Activated naive CD4-positive, alpha-beta T cell treated with anti-CD3 and anti-CD28 coated beads for 36 hours (primary cell): ENCODE measurements around the gene SHC3. TPM values are rescaled to one million over a fixed set of nuclear protein-coding genes. Genes with fewer than 3 reads are reported as not detected.

Source experiments
- CTCF ChIA-PET: fragments of 350-600 bp; sonication (Branson Sonifier 250); formaldehyde crosslinking; loops from one replicate; lab custom pipeline; 2021; ENCODE audit warnings: antibody characterized with exemption; lab: Charles Lee
- DNase-seq: peaks from one replicate; pipeline ENCODE4 v3.0.0-alpha.2; 2020
- H3K27ac Mint-ChIP-seq: one replicate; pipeline ENCODE4 v1.8.0; 2021; ENCODE audit warnings: mild to moderate bottlenecking, mixed read lengths
- H3K27me3 Mint-ChIP-seq: one replicate; pipeline ENCODE4 v1.8.0; 2021; ENCODE audit warnings: low read depth, mixed read lengths
- H3K36me3 Mint-ChIP-seq: one replicate; pipeline ENCODE4 v1.8.0; 2021; ENCODE audit warnings: low read depth, mixed read lengths
- H3K4me1 Mint-ChIP-seq: one replicate; pipeline ENCODE4 v1.8.0; 2021; ENCODE audit warnings: low read depth, mixed read lengths
- H3K4me3 Mint-ChIP-seq: one replicate; pipeline ENCODE4 v1.8.0; 2021; ENCODE audit warnings: mild to moderate bottlenecking, moderate library complexity, mixed read lengths
- H3K9me3 Mint-ChIP-seq: one replicate; pipeline ENCODE4 v1.8.0; 2021; ENCODE audit warnings: mixed read lengths
- intact Hi-C: fragments of 100-400 bp; cut with micrococcal nuclease; formaldehyde crosslinking; loops from one replicate; pipeline ENCODE4 v1.15.1; 2023
- total RNA-seq, 2 experiments: library from RNA; stranded (reverse); gene quantifications; one replicate each; pipeline ENCODE4 v1.2.3, GENCODE V29; 2021

The SHC3 gene
- total RNA-seq, 2 experiments from 2014 or later, result not detected

GRCh38 chr9:88959727-88960469, 218.7 kb downstream of the SHC3 start:
- CTCF ChIA-PET, result no interaction called here
- Mint-ChIP-seq H3K4me1 (no peaks in the 10 kb centered on the region), H3K9me3 (no peaks in the 10 kb centered on the region), H3K27me3 (peaks cover 11% of the 10 kb centered on the region), H3K27ac (no peak overlapping the region), H3K4me3 (no peak overlapping the region), H3K36me3 (no peaks in the 10 kb centered on the region)
- intact Hi-C loops, result no loop called here
- DNase-seq, result no peak

GRCh38 chr9:88957526-88957925, 221.1 kb downstream of the SHC3 start:
- no peak overlapping the region for H3K27ac Mint-ChIP-seq
- CTCF ChIA-PET, result no interaction called here
- no peak overlapping the region for H3K4me3 Mint-ChIP-seq
- peaks cover 14% of the 10 kb centered on the region for H3K27me3 Mint-ChIP-seq
- DNase-seq, result no peak
- intact Hi-C loops, result no loop called here
- H3K36me3 Mint-ChIP-seq, result no peaks in the 10 kb centered on the region
- H3K9me3 Mint-ChIP-seq, result no peaks in the 10 kb centered on the region
- peaks cover 3% of the 10 kb centered on the region for H3K4me1 Mint-ChIP-seq

Other genes with a start within 250 kb of the SHC3 start
- gene S1PR3, start 187.3 kb downstream of the SHC3 start, total RNA-seq, result 1 to 10 TPM in 1 of 2 experiments, under 1 TPM in 1; 0.91 to 1.4 TPM
- 100 to 1,000 TPM; 278 to 292 TPM for gene CKS2, start 132.4 kb upstream of the SHC3 start, total RNA-seq
- gene SECISBP2, start 139.7 kb upstream of the SHC3 start, total RNA-seq, result 10 to 100 TPM; 42.8 to 45.8 TPM